ENCODE measurements around the gene WNT9A. TPM values are rescaled to one million over a fixed set of nuclear protein-coding genes. Genes with fewer than 3 reads are reported as not detected.
A peak's percentile ranks its signal among the peaks of the same experiment; 100 is the strongest.

The WNT9A gene
- total RNA-seq, 2 donors from 2014 or later, result 1.2 to 1.7 TPM

DNA sequence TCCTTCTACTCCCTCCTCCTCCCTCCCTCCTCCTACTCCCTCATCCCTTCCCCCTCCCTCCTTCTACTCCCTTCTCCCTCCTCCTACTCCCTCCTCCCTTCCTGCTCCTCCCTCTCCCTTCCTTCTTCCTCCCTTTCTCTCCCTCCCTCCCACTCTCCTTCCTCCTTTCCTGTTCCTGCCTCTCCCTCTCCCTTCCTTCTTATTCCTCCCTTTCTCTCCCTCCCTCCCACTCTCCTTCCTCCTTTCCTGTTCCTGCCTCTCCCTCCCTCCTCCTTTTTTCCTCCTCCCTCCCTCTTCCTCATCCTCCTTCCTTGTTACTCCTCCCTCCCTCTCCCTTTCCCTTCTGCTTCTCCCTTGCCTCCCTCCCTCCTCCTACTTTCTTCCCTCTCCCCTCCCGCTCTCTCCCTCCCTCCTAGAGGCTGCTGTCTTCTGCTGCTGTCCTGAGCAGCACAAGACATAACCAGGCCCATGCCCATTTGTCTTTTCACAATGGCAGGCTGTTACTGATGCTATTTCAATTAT is 41.1 kb downstream of the WNT9A start:
- H3K27ac ChIP-seq (ENCODE audit: low read depth, low read length), result no peak overlapping the region
- H3K4me1 ChIP-seq (ENCODE audit: control insufficient read depth, insufficient read depth, low read length), result no peaks in the 10 kb centered on the region
- H3K4me1 Mint-ChIP-seq, result no peaks in the 10 kb centered on the region
- no peaks in the 10 kb centered on the region for H3K9me3 Mint-ChIP-seq
- DNase-seq, result no peak
- no peaks in the 10 kb centered on the region for H3K9me3 ChIP-seq (ENCODE audit: control insufficient read depth, low read length)
- no peaks in the 10 kb centered on the region for H3K27me3 Mint-ChIP-seq (ENCODE audit: insufficient read depth)
- TF ChIP-seq, protein P1, sequence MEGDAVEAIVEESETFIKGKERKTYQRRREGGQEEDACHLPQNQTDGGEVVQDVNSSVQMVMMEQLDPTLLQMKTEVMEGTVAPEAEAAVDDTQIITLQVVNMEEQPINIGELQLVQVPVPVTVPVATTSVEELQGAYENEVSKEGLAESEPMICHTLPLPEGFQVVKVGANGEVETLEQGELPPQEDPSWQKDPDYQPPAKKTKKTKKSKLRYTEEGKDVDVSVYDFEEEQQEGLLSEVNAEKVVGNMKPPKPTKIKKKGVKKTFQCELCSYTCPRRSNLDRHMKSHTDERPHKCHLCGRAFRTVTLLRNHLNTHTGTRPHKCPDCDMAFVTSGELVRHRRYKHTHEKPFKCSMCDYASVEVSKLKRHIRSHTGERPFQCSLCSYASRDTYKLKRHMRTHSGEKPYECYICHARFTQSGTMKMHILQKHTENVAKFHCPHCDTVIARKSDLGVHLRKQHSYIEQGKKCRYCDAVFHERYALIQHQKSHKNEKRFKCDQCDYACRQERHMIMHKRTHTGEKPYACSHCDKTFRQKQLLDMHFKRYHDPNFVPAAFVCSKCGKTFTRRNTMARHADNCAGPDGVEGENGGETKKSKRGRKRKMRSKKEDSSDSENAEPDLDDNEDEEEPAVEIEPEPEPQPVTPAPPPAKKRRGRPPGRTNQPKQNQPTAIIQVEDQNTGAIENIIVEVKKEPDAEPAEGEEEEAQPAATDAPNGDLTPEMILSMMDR (conservative IDR thresholded peaks at IDR 0.05), result no peak
- no peak overlapping the region for H3K4me3 ChIP-seq (ENCODE audit: low read length)
- H3K9ac ChIP-seq (ENCODE audit: extremely low read depth, low read length, poor library complexity, severe bottlenecking), result no peak overlapping the region
- 89% methylated on average over 1 of the region's 1 CpG; no CpG with 5 or more reads in 1 of the 2 experiments for WGBS, 2 experiments (ENCODE audit: insufficient coverage in 1 of 2, insufficient read length in 1 of 2)
- H3K27me3 ChIP-seq (ENCODE audit: control insufficient read depth, insufficient read depth, low read length, poor library complexity, severe bottlenecking), result no peaks in the 10 kb centered on the region
- H3K36me3 ChIP-seq (ENCODE audit: control insufficient read depth, insufficient read depth, low read length), result no peaks in the 10 kb centered on the region
- no peak overlapping the region for H3K27ac Mint-ChIP-seq
- no peaks in the 10 kb centered on the region for H3K36me3 Mint-ChIP-seq (ENCODE audit: low read depth)
- no peak overlapping the region for H3K4me3 Mint-ChIP-seq

DNA sequence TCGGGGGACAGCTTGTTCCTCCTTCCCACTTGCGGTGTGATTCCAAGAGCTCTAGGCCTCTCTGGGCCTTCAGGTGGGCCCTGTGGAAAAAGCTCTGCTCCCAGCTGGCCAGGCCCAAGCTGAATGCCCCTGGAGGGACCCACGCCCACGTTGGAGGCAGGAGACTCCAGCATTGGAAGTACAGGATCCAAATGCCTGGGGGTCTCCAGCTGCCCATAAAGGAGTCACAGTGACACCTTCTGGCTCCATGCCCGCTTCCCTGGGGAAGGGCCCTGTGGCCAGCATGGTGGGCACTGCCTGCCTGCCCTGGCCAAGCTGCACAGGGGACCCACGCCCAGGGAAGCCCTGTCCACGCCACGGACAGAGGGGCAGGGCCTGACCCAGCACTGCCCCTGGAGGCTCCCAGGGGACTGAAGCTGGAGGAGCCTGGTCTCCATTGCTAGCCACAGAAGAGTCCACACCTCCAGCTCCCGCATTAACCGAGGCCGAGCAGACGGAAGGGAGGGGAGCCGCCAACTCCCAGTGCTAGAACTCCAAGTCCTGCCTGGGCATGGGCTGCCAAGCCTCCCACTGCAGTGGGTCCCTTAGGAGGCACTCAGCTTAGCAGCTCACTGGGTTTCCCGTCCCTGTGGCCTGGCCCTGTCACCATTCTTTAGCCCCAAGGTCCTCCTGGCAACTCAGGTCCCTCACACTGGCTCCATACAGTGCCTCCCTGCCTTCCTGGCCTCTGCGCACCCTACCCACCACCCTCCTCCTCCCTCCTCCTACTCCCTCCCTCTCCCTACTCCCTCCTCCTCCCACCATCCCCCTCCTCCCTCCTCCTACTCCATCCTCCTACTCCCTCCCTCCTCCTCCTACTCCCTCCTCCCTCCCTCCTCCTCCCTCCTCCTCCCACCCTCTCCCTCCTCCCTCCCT is 41.9 kb downstream of the WNT9A start:
- H3K36me3 ChIP-seq (ENCODE audit: control insufficient read depth, insufficient read depth, low read length), result no peaks in the 10 kb centered on the region
- no peaks in the 10 kb centered on the region for H3K9me3 ChIP-seq (ENCODE audit: control insufficient read depth, low read length)
- H3K27ac Mint-ChIP-seq, result no peak overlapping the region
- no peak for DNase-seq
- no peaks in the 10 kb centered on the region for H3K9me3 Mint-ChIP-seq
- H3K4me3 ChIP-seq (ENCODE audit: low read length), result no peak overlapping the region
- no peak overlapping the region for H3K9ac ChIP-seq (ENCODE audit: extremely low read depth, low read length, poor library complexity, severe bottlenecking)
- no peaks in the 10 kb centered on the region for H3K36me3 Mint-ChIP-seq (ENCODE audit: low read depth)
- no peaks in the 10 kb centered on the region for H3K27me3 ChIP-seq (ENCODE audit: control insufficient read depth, insufficient read depth, low read length, poor library complexity, severe bottlenecking)
- TF ChIP-seq, protein P1 (conservative IDR thresholded peaks at IDR 0.05), result peak; percentile 43
- H3K4me3 Mint-ChIP-seq, result no peak overlapping the region
- no peaks in the 10 kb centered on the region for H3K4me1 Mint-ChIP-seq
- H3K27ac ChIP-seq (ENCODE audit: low read depth, low read length), result no peak overlapping the region
- H3K27me3 Mint-ChIP-seq (ENCODE audit: insufficient read depth), result no peaks in the 10 kb centered on the region
- H3K4me1 ChIP-seq (ENCODE audit: control insufficient read depth, insufficient read depth, low read length), result no peaks in the 10 kb centered on the region
- 89 to 90% methylated on average over 10 to 15 of the region's 15 CpGs for WGBS, 2 experiments (ENCODE audit: insufficient coverage in 1 of 2, insufficient read length in 1 of 2)

DNA sequence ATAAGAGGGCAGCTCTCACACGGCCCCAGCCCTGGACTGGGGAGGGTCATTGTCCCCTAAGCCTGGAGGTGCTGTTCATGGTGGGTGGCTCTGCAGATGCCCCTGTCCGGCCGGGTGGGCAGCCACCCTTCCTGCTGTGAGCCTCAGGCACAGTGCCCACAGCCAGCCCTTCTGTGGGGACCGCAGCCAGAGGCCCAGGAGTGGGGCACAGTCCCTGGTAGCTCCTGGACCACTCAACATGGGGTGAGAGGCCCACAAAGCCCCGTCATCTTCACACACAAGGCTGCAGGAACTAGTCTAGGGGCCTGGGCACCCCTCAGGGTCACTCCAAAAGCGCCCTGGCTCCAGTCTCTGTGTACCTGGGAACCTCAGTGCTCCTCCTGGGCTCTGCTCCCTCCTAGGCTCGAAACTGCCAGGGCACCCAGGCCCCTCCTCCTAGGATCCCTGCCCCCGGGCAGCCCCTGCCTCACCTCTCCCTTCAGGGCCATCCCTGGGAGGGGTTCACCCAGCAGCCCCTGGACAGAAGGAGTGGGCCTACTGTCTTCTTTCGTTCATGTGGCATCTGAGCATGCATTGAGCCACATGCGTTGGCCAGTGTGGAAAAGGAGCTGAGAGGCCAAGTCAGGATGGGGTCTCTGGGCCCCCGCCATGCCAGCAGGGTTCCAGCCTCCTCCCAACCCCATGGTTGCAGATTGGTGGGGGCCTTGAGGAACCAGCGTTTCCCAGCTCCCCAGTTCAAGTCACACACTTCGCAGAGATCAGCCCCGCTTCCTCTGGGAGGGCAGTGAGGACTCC is 43.0 kb downstream of the WNT9A start:
- TF ChIP-seq, protein P1 (conservative IDR thresholded peaks at IDR 0.05), result no peak
- Histone ChIP-seq H3K36me3 (ENCODE audit: control insufficient read depth, insufficient read depth, low read length) (no peaks in the 10 kb centered on the region), H3K4me1 (ENCODE audit: control insufficient read depth, insufficient read depth, low read length) (no peaks in the 10 kb centered on the region), H3K9me3 (ENCODE audit: control insufficient read depth, low read length) (no peaks in the 10 kb centered on the region), H3K27me3 (ENCODE audit: control insufficient read depth, insufficient read depth, low read length, poor library complexity, severe bottlenecking) (no peaks in the 10 kb centered on the region), H3K27ac (ENCODE audit: low read depth, low read length) (no peak overlapping the region), H3K9ac (ENCODE audit: extremely low read depth, low read length, poor library complexity, severe bottlenecking) (no peak overlapping the region), H3K4me3 (ENCODE audit: low read length) (no peak overlapping the region)
- H3K27ac Mint-ChIP-seq, result no peak overlapping the region
- no peaks in the 10 kb centered on the region for H3K27me3 Mint-ChIP-seq (ENCODE audit: insufficient read depth)
- no peak for DNase-seq
- no peak overlapping the region for H3K4me3 Mint-ChIP-seq
- no peaks in the 10 kb centered on the region for H3K36me3 Mint-ChIP-seq (ENCODE audit: low read depth)
- no peaks in the 10 kb centered on the region for H3K4me1 Mint-ChIP-seq
- 88 to 96% methylated on average over 7 to 14 of the region's 14 CpGs for WGBS, 2 experiments (ENCODE audit: insufficient coverage in 1 of 2, insufficient read length in 1 of 2)
- H3K9me3 Mint-ChIP-seq, result no peaks in the 10 kb centered on the region

Data from endodermal cell (in vitro differentiated cells).